KG1 (cell line): Measurements from ENCODE around the gene IL17B.

ENCODE experiments used
- DNase-seq: peaks from one replicate; lab custom pipeline; 2025; lab: John Stamatoyannopoulos, UW

The IL17B gene

GRCh38 chr5:149376711-149377447, 2.2 kb downstream of the IL17B start:
- DNase-seq = no peak

- DNase-seq = no peak
Observed at GRCh38 chr5:149376104-149376503, 3.0 kb downstream of the IL17B start.

GRCh38 chr5:149375434-149375833, 3.7 kb downstream of the IL17B start:
- no peak for DNase-seq

- no peak for DNase-seq
Observed at GRCh38 chr5:149374801-149375200, 4.3 kb downstream of the IL17B start.

GRCh38 chr5:149374303-149374702, 4.8 kb downstream of the IL17B start:
- DNase-seq = no peak

- no peak for DNase-seq
Observed at GRCh38 chr5:149372932-149373331, 6.2 kb downstream of the IL17B start.

- DNase-seq = no peak
Observed at GRCh38 chr5:149372076-149372795, 6.9 kb downstream of the IL17B start.

GRCh38 chr5:149371296-149371962, 7.7 kb downstream of the IL17B start:
- DNase-seq = peak; percentile 0

GRCh38 chr5:149370878-149371277, 8.2 kb downstream of the IL17B start:
- no peak for DNase-seq

- DNase-seq = no peak
Observed at GRCh38 chr5:149367972-149368645, 11.0 kb downstream of the IL17B start.

GRCh38 chr5:149367249-149367971, 11.7 kb downstream of the IL17B start:
- DNase-seq = no peak

GRCh38 chr5:149366169-149366729, 12.8 kb downstream of the IL17B start:
- no peak for DNase-seq

- DNase-seq = no peak
Observed at GRCh38 chr5:149365418-149365817, 13.7 kb downstream of the IL17B start.

GRCh38 chr5:149364719-149365118, 14.4 kb downstream of the IL17B start:
- DNase-seq = no peak

- no peak for DNase-seq
Observed at GRCh38 chr5:149363936-149364335, 15.2 kb downstream of the IL17B start.

- no peak for DNase-seq
Observed at GRCh38 chr5:149363358-149363757, 15.7 kb downstream of the IL17B start.

GRCh38 chr5:149362541-149362940, 16.6 kb downstream of the IL17B start:
- no peak for DNase-seq

- DNase-seq = no peak
Observed at GRCh38 chr5:149360272-149360671, 18.8 kb downstream of the IL17B start.

GRCh38 chr5:149358868-149359495, 20.1 kb downstream of the IL17B start:
- no peak for DNase-seq

GRCh38 chr5:149358294-149358651, 20.8 kb downstream of the IL17B start:
- no peak for DNase-seq
